Mammary epithelial cell (primary cell): ENCODE measurements around the gene PDPR.
"Not testable (repeated sequence)": the region's sequence is repeated elsewhere in the genome, so short reads cannot be mapped to it uniquely, and the experiment has no call there.

Experiments used
- CTCF ChIP-seq, 2 donors: IDR thresholded peaks in 1 of 2; conservative IDR thresholded peaks in 1 of 2; 2 replicates each; pipeline ENCODE4 v1.5.1; 2011 to 2012; ENCODE audit warnings: inconsistent platforms in 2 of 2, low read length in 2 of 2, mild to moderate bottlenecking in 2 of 2, control low read depth in 1 of 2, low read depth in 1 of 2; ENCODE audit not compliant: insufficient read depth in 1 of 2; ENCODE audit errors: extremely low read depth in 1 of 2
- EZH2 ChIP-seq: IDR thresholded peaks from 2 replicates; pipeline ENCODE4 v1.6.1; 2012; ENCODE audit warnings: low read length, inconsistent platforms, borderline replicate concordance

GRCh38 chr16:70113982-70114826 lies at the start of gene PDPR:
- TF ChIP-seq CTCF (conservative IDR thresholded peaks at IDR 0.05 in 1 of 2, IDR thresholded peaks at IDR 0.05 in 1 of 2; ENCODE audit: extremely low read depth in 1 of 2, insufficient read depth in 1 of 2, low read depth in 1 of 2, low read length in 2 of 2); EZH2: not testable (repeated sequence)
